SK-N-SH treated with all-trans-retinoic acid at 6 μM for 48 hours (cell line): ENCODE measurements around the gene PLEKHG4.

Source experiments
- BACH2 ChIP-seq: fragments of 250-450 bp; sonication (Bioruptor Pico); IDR thresholded peaks from 2 replicates; pipeline ENCODE4 v1.9.0; 2021; ENCODE audit warnings: mild to moderate bottlenecking, borderline replicate concordance
- CSDC2 ChIP-seq: fragments of 250-450 bp; sonication (Bioruptor Pico); IDR thresholded peaks from 2 replicates; pipeline ENCODE4 v1.5.0; 2020; ENCODE audit warnings: mild to moderate bottlenecking, moderate library complexity
- ESRRG ChIP-seq: fragments of 250-450 bp; sonication (Bioruptor Pico); IDR thresholded peaks from 2 replicates; pipeline ENCODE4 v1.6.1; 2021; ENCODE audit warnings: mild to moderate bottlenecking
- OSR1 ChIP-seq: fragments of 250-450 bp; sonication (Bioruptor Pico); IDR thresholded peaks from 2 replicates; pipeline ENCODE4 v1.8.0; 2022; ENCODE audit warnings: moderate library complexity, mild to moderate bottlenecking, inconsistent platforms
- ZC3H10 ChIP-seq: fragments of 250-450 bp; sonication (Bioruptor Pico); IDR thresholded peaks from 2 replicates; pipeline ENCODE4 v1.5.1; 2021; ENCODE audit warnings: mild to moderate bottlenecking, moderate library complexity
- ZFP3 ChIP-seq: fragments of 250-450 bp; sonication (Bioruptor Pico); IDR thresholded peaks from 2 replicates; pipeline ENCODE4 v1.5.0; 2020; ENCODE audit warnings: mild to moderate bottlenecking, moderate library complexity
- ZNF70 ChIP-seq: fragments of 450-650 bp; formaldehyde crosslinking; IDR thresholded peaks from 2 replicates; pipeline ENCODE4 v1.5.0; 2020; ENCODE audit warnings: mild to moderate bottlenecking, moderate library complexity
- ZNF8 ChIP-seq: fragments of 450-650 bp; formaldehyde crosslinking; IDR thresholded peaks from 2 replicates; pipeline ENCODE4 v1.5.0; 2020; ENCODE audit warnings: mild to moderate bottlenecking, moderate library complexity
- TF ChIP-seq, protein P1 (sequence below): fragments of 250-450 bp; sonication (Bioruptor Pico); IDR thresholded peaks from 2 replicates; pipeline ENCODE4 v1.5.1; 2021; ENCODE audit warnings: mild to moderate bottlenecking, moderate library complexity
- TF ChIP-seq, protein P2 (sequence below): fragments of 250-450 bp; sonication (Bioruptor Pico); IDR thresholded peaks from 2 replicates; pipeline ENCODE4 v1.5.0; 2020; ENCODE audit warnings: mild to moderate bottlenecking, moderate library complexity
- TF ChIP-seq, protein P3 (sequence below): fragments of 250-450 bp; sonication (Bioruptor Pico); IDR thresholded peaks from 2 replicates; pipeline ENCODE4 v1.8.0; 2021; ENCODE audit warnings: low read depth, mild to moderate bottlenecking, moderate library complexity, borderline replicate concordance

DNA sequence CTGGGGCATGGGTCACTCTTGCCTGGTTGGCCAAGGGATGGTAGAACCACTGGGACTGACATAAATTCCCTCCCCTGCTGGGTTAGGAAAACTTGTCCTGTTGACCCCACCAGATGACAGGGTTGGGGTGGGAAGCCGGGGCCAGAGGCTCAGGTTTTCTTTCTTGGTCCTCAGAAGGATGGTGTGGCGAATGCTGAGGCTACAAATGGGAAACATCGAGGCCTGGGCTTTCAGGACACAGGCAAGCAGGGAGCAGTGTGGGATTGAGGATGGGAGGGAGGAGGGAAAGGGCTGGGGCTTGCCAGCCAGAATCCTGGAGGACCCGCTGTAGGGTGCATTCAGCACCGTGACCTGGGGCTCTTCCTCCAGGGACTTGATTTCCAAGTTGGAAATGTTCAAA lies 14.5 kb upstream of the PLEKHG4 start:
- TF ChIP-seq ZNF70 (no peak), ZNF8 (CRISPR knock-in tag) (no peak), CSDC2 (no peak), ZFP3 (no peak), BACH2 (CRISPR knock-in tag) (no peak), ZC3H10 (CRISPR knock-in tag) (no peak), OSR1 (CRISPR knock-in tag) (no peak), ESRRG (no peak)
- TF ChIP-seq, protein P1, sequence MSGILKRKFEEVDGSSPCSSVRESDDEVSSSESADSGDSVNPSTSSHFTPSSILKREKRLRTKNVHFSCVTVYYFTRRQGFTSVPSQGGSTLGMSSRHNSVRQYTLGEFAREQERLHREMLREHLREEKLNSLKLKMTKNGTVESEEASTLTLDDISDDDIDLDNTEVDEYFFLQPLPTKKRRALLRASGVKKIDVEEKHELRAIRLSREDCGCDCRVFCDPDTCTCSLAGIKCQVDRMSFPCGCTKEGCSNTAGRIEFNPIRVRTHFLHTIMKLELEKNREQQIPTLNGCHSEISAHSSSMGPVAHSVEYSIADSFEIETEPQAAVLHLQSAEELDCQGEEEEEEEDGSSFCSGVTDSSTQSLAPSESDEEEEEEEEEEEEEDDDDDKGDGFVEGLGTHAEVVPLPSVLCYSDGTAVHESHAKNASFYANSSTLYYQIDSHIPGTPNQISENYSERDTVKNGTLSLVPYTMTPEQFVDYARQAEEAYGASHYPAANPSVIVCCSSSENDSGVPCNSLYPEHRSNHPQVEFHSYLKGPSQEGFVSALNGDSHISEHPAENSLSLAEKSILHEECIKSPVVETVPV (CRISPR knock-in tag) = no peak
- TF ChIP-seq, protein P2, sequence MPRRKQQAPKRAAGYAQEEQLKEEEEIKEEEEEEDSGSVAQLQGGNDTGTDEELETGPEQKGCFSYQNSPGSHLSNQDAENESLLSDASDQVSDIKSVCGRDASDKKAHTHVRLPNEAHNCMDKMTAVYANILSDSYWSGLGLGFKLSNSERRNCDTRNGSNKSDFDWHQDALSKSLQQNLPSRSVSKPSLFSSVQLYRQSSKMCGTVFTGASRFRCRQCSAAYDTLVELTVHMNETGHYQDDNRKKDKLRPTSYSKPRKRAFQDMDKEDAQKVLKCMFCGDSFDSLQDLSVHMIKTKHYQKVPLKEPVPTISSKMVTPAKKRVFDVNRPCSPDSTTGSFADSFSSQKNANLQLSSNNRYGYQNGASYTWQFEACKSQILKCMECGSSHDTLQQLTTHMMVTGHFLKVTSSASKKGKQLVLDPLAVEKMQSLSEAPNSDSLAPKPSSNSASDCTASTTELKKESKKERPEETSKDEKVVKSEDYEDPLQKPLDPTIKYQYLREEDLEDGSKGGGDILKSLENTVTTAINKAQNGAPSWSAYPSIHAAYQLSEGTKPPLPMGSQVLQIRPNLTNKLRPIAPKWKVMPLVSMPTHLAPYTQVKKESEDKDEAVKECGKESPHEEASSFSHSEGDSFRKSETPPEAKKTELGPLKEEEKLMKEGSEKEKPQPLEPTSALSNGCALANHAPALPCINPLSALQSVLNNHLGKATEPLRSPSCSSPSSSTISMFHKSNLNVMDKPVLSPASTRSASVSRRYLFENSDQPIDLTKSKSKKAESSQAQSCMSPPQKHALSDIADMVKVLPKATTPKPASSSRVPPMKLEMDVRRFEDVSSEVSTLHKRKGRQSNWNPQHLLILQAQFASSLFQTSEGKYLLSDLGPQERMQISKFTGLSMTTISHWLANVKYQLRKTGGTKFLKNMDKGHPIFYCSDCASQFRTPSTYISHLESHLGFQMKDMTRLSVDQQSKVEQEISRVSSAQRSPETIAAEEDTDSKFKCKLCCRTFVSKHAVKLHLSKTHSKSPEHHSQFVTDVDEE (CRISPR knock-in tag) = no peak
- TF ChIP-seq, protein P3, sequence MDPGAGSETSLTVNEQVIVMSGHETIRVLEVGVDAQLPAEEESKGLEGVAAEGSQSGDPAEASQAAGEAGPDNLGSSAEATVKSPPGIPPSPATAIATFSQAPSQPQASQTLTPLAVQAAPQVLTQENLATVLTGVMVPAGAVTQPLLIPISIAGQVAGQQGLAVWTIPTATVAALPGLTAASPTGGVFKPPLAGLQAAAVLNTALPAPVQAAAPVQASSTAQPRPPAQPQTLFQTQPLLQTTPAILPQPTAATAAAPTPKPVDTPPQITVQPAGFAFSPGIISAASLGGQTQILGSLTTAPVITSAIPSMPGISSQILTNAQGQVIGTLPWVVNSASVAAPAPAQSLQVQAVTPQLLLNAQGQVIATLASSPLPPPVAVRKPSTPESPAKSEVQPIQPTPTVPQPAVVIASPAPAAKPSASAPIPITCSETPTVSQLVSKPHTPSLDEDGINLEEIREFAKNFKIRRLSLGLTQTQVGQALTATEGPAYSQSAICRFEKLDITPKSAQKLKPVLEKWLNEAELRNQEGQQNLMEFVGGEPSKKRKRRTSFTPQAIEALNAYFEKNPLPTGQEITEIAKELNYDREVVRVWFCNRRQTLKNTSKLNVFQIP (CRISPR knock-in tag) = no peak
